NCI-H2196 (cell line): ENCODE measurements around the gene PARP2.
"Not testable (repeated sequence)": the region's sequence is repeated elsewhere in the genome, so short reads cannot be mapped to it uniquely, and the experiment has no call there.

Source experiments
- DNase-seq: peaks from one replicate; lab custom pipeline; 2025; ENCODE audit not compliant: unreplicated experiment; lab: John Stamatoyannopoulos, UW

The PARP2 gene

DNA sequence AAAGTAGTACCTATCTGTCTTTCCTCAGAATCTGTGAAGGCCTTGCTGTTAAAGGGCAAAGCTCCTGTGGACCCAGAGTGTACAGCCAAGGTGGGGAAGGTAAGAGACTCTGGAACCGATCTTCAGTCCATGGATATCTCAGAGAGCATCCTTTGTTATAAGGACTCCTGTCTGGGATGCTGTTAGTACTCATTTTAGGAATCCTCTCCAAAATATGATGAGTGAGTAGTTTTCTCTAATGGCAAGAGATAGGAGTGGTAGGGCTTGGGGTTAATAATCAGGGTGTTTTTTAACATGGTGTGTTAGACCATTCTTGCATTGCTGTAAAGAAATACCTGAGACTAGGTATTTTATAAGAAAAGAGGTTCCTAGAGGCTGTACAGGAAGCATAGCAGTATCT, 1.9 kb downstream of the PARP2 start:
- DNase-seq: no peak

DNA sequence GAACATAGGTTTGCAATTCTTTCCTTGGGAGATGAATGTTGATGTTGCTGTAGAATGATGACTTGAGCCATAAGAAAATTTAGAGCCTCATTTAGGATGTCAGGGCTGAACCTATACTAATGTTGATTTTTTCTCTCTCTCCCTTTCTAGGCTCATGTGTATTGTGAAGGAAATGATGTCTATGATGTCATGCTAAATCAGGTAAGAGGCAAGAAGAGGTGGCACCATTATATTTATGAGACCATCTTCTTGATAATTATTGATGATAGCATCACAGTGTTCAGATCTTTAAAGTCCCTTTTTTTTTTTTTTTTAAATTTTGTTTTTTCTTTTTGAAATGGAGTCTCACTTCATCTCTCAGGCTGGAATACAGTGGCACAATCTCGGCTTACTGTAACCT, 3.3 kb downstream of the PARP2 start:
- DNase-seq: no peak

DNA sequence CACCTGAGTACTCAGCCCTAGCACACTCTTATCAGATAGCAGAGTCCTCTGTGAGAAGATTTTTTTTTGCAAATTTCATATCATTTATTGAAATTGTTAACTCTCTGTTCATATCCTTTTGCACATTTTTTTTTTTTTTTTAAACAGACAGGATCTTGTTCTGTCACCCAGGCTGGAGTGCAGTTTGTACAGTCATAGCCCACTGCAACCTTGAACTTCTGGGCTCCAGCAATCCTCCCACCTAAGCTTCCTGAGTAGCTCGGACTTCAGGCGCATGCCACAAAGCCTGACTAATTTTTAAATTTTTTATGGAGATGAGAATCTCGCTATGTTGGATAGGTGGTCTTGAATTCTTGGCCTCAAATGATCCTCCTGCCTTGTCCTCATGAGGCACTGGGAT, 4.3 kb downstream of the PARP2 start:
- no peak for DNase-seq

DNA sequence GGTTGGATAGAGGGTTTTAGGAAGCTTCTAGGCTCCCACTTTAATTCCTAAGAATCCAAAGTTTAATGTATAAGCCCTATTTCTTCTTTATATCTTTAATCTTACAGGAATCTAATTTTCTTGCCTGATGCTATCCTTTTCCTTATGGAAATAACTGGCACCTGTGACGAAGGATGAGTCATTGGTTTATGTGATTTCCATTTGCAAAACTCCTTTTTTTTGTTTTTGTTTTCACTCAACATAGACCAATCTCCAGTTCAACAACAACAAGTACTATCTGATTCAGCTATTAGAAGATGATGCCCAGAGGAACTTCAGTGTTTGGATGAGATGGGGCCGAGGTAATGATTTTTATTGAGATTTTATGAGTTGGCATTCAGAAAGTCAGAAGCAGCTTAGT, 6.8 kb downstream of the PARP2 start:
- no peak for DNase-seq

DNA sequence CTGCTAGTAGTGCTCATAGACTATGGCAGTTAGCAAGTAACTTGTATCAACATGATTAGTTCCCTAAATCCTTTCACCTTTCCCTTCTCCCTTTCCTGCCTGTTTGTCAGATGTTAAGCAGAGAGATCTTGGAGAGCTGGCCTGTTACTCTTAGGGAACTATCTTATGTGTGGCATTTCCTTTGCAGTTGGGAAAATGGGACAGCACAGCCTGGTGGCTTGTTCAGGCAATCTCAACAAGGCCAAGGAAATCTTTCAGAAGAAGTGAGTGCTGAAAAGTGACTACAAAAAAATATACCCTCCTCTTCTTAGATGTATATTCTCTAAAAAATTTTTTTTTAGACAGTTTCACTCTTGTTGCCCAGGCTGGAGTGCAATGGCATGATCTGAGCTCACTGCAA, 7.4 kb downstream of the PARP2 start:
- DNase-seq: no peak

DNA sequence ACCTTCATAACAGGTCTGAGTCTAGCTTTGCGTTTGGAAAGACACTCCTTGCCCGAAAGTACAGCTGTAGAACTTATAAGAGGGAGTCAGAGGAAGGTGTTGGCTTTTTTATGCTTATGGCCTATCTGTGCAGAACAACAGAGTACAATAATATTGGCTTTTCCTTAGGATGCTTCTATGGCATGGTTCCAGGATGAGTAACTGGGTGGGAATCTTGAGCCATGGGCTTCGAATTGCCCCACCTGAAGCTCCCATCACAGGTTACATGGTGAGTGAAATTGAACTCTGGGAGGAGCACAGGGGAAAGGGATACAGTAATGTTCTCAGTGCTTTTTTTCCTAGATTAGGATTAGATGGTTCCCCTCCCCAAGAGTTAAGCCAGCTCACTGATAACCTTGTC, 13.0 kb downstream of the PARP2 start:
- no peak for DNase-seq

DNA sequence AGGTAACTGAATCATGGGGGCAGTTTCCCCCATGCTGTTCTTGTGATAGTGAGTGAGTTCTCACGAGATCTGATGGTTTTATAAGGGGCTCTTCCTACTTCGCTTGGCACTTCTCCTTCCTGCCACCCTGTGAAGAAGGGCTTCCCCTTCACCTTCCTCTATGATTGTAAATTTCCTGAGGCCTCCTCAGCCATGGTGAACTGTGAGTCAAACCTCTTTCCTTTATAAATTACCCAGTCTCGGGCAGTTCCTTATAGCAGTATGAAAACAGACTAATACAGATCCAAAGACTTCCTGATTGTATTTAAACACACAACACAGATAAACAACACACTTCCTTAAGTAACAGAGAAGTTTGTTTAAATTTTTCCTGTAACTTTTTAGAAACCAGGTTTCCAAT, 15.0 kb downstream of the PARP2 start:
- not testable (repeated sequence) for DNase-seq

DNA sequence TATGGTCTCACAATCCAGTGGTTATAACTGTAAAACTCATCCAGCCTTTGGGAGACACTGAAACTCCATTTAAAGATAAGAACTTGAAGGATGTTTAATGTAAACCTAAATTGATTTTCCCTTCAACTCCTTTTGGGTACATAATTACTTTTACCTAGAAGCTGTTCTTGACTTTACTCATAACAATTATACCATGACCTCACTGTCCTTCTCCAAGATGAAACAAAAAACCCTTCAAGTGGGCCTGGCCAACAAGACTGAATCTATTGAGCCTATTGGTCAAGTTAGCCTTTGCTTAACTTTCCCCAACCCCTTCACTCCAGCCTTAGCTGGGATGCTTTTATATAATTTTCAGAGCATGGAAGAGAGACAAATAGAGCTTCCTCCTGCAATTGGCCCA, 22.5 kb downstream of the PARP2 start:
- DNase-seq: no peak

DNA sequence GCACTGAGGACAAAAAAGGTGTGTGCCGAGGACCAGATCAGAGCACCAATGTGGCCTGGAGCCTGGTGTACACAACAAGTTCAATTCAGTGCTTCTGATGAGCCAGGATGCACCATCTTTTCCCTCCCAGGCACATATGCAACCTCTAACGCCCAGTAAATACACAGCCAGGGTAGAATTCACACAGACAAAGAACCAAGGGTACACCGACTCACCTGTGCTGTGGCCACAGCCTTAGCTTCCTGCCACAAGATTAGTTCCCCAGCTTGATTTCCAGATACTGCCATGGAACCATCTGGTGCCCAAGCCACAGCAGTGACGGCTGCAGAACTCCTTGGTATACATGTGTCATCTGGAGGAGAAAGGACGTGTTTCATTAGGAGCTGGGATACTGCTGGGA, 29.4 kb downstream of the PARP2 start:
- DNase-seq: no peak

DNA sequence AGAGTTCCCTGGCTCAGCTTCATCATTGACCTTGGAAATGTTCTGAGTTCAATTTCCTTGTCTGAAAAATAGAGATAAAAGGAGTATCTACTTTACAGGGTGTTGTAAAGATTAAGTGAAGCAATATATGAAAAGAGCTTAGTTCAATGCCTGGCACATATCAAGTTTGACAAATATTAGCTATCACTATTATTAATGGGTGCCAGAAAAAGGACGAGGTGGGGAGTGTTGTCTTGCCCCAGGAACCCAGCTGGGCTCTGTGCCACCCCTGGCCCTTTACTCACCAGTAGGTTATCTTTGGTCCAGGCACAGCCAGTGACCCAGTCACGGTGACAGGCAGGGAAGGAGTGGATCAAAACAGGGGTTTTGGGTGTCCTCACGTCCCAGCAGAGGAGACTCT, 32.0 kb downstream of the PARP2 start:
- DNase-seq: no peak

DNA sequence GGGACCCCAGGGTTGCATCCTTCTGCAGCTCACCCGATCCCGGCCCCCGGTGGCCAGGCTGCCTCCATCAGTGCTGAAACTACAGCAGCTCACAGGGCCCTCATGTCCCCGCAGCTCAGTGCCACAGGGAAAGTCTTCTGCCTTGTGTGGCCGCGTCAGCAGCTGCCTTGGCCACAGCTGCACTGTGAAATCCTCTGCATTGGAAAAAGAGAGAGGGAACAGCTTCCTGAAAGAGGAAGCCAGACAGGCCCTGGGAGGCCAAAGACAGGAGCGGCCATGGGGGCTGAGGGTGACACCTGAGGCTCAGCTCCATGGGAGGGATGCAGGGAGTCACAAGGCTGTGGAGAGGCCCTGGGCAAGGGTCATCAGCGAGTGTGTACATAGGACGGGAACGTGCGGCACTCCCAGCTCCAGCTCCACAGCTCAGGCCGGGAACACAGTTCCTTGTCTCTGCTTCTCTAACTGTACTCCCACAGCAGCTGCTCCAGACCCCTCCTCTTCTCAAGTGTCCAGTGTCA, 32.7 kb downstream of the PARP2 start:
- no peak for DNase-seq

DNA sequence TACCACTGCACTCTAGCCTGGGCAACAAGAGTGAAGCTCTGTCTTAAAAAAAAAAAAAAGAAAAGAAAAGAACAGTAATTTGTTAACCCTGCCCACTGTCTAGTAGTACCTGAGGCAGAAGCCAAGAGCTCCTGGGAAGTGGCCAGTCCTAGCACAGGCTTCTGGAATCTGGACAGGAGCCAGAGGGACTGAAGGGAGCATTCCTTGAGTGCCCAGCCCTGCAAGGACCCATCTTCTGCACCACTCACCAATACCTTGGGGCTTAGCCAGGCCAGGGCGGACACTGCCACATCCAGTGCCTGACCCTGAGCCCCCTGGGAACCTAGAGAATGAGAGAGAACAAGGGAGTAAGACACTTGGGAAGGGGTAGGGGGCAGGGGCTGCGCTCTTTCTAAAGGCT, 33.7 kb downstream of the PARP2 start:
- DNase-seq: no peak

DNA sequence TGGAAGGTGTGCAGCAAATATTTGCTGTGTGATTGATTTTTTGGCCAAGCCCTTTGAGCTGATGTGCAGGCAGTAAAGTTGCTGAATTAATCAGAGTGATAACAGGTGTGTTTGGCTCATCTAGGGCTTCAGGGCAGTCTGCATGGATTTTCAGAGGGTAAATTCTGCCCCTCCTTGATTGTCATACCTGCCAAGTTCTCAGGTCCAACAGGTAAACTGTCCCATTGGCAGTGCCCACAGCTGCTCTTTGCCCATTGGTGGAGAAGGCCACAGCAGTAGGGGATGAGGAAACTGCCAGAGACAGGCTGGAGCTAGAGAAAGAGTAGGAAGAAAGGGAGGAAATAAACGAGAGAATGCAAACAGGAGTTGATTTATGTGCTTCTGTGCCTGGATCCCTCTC, 36.3 kb downstream of the PARP2 start:
- no peak for DNase-seq

DNA sequence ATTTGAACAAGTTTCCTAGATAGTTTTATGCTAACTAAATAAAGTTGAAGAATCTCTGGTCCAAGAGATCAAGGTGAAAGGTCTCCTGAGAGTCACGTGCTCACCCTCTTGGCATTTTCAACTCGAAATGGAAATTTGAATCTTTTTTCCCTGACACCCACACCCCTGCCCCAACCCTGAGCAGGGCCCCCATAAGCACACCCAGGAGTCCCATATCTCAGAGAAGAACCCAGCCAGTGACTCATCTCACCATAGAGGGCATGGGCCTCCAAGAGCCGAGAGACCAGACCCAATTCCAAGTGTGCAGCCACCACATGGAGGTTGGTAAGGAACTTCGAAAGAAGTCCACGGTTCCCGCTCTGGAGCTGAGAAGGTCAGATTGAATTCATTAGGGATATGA, 37.2 kb downstream of the PARP2 start:
- DNase-seq: no peak

DNA sequence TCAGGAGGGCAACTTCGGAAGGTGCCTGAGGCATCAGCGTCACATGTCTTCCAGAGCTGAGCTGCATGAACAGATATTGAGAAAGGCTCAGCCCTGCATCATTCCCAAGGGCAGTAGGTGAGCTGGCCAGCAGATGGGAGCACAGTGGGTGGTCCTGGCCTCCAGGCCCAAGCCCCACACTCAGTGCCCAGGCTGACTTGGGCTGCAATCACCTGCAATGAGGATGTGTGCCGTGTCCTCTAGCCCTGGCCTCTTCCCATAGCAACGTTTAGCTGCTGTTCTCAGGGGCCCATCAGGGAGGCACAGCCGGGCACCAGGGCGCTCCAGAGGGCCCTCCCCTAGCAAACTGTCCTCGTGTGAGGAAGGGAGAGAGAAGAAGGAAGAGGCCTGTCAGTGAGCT, 37.9 kb downstream of the PARP2 start:
- DNase-seq: no peak

DNA sequence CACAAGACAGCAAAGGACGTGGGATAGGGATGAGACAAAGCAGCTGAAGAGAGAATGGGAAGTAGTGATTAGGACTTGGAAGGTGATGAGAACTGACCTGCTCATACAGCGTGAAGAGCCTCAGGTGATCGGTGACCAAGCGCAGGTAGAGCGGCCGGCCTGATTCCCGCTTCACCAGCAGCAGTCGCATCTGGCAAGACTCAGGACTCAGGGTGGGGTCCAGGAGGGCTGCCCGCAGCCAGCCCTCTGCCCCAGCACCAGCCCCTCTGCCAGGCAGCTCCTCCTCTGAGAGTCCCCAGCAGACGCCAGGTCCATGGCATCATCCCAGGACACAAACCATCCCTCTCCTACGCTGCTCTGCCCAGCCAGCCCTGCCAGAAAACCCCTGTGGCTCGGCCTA, 39.1 kb downstream of the PARP2 start:
- DNase-seq: no peak

DNA sequence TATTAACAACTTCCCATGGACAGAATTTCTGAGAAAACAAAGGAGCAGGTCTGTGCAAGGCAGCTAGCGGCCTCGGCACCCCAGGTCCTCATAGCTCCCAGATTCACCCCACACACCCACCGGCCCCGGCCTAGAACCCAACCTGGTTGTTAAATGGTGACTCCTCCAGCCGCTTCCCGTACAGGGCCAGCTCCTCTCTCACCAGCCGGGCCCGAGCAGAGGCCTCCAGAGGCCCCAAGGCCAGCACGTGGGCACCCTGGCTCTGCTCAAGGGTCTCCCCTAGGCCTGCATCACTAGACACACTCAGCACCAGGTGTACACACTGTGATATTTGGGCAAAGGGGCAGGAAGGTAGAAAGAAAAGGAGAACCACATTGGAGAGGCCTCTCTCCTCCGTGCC, 39.6 kb downstream of the PARP2 start:
- no peak for DNase-seq

DNA sequence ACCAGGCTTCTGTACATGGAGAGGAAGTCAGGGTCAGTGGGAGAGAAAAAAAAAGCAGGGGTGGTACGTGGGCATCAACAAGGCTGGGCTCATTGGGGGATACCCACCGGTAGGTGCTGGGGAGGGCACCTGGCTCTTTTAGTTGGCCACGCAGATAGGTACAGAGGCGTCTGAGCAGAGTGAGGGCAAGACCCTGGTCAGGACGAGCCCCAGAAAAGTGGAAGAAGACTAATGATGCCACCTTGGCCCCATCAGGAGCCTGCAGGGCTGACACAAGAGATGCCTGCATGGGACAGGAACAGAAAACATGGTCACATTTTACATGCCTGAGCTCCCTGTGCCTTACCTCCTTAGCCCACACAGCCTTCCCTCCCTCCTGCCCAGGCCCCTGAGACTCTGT, 40.2 kb downstream of the PARP2 start:
- DNase-seq: no peak

DNA sequence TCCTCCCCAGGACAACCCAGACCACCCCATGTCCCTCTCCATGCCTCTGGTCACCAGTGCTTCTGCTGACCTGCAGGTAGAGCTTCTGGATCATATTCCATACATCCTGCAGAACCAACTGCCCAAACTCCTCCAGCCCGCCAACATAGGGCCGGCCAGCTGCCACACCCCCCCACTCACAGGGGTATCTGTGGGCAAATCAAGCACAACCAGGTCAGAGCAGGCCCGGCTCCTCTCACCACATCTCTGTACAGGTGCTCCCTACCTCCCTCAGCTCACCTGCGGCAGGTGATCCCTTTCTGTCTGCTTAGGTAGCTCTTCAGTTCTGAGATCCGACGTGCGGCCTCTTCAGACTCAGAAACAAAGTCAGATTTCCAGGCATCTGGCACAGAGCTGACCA, 40.9 kb downstream of the PARP2 start:
- no peak for DNase-seq

DNA sequence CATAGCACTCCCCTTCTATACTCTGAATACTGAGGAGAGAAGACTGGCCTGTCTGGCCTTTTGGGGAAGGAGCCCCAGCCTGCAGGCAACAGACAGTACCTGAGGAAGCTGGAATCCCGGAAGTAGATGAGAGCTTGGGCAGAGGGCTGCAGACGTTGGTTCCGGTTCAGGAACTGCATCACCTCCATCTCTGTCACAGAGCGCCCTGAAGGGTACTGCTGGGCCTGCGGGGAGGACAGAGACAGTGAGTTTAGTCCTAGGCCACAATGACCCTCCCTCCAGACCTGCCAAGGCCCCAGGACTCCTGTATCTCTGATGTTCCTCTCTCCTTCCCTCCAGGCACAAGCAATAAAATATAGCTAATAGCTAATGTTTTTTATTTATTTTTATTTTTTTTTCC, 41.5 kb downstream of the PARP2 start:
- no peak for DNase-seq

DNA sequence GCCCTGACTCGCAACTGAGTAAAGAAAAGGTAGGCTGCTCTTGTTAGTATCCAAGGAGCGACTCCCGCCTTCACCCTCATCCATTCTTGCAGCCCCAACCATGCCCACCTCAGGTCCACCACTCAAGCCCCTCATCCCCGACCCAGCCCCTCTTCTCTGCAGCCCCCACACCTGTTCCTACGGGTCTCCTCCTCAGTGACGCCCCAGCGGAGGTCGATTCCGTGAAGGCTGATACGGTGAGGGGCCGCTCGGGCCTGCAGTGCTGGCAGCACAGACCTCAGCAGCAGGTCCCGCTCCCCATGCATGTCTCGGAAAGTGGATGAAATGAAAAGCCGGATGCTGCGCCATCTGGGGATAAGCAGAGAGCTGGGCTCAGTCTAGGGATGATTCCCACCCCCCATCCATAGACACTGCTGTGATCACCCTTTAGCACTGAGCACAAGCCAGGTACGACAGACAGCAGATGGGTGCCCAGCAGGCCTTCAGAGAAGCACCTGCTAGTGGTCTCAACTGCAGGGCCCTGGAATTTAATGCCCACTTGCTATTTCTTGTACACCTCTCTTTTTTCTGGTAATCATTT, 42.9 kb downstream of the PARP2 start:
- DNase-seq: no peak

DNA sequence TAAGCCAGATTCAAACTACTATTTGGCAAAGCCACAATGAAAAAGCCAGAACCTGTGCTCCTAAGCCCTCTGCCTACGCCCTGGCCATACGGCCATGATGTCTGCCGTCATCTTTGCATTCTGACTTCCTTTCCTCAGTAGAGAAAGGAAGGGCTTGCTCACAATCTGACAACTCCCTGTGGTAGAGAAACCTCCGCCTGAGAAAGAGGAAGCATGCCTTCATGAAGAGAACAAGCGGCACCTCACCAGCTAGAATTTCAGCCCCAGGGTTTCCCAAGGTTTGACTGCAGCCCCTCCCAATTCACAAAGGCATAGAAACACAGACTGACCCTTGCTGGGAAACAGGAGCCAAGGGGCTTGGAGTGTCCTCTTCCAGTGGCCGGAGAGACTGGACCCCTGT, 44.1 kb downstream of the PARP2 start:
- no peak for DNase-seq

DNA sequence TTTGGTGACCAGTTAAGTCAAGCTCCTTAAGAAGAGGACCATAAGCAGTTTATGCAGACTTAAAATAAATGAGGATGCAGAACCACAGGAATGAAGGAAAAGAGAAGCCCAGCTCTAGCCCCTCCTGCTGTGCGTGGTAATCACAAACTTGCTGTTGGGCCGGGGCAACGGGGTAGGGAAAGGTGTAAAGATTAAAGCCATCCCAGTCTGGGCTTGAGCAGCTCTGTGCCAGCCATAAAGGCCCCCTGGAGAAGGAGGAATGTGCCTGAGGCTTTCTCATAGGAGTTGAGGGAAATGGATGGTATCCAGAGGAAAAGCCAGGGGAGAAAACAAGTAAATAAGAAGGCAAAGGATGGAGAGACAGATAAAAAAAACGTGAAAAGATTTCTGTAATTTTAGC, 44.7 kb downstream of the PARP2 start:
- DNase-seq: no peak

DNA sequence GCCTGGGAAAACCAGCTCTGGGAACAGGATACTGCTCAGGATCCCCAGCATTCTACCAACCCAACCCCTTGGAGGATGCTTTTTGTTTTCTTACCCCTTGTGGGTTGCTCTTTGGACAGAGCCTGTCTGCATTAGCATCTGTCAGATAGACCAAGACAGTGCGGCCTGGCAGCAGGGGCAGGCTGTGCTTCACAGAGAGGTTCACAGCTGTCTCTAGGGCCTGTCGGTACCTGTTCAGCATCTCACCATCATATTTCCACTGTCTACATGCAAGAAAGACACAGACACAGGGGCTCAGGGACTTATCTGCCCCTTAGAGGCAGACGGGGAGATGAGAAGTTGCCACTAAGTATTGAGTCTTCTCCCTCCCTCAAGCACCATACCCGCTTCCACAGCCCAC, 48.1 kb downstream of the PARP2 start:
- DNase-seq: no peak
